DND-41 (cell line): ENCODE measurements around the gene SENP8.

Source experiments
- ATAC-seq: fragments of 200-7000 bp; cut with Tn5 transposase; 3 replicates; pipeline ENCODE4 v1.9.1; 2021; ENCODE audit warnings: low read depth; ENCODE audit not compliant: insufficient read depth
- DNase-seq: peaks from one replicate; pipeline ENCODE4 v3.0.0-alpha.2; 2020
- H2AFZ ChIP-seq: 2 replicates; pipeline ENCODE4 v1.6.0; 2012; ENCODE audit warnings: low read depth, low read length
- H3K27ac ChIP-seq: 2 replicates; pipeline ENCODE4 v1.5.1; 2012; ENCODE audit warnings: low read length, inconsistent platforms
- H3K27me3 ChIP-seq: fragments of 200-600 bp; sonication (generic); 2 replicates; pipeline ENCODE4 v1.6.0; 2012; ENCODE audit warnings: low read length, mild to moderate bottlenecking, inconsistent platforms; ENCODE audit not compliant: insufficient read depth, poor library complexity
- H3K36me3 ChIP-seq: 2 replicates; pipeline ENCODE4 v1.5.1; 2012; ENCODE audit warnings: low read length, inconsistent platforms; ENCODE audit not compliant: insufficient read depth
- H3K4me1 ChIP-seq: 2 replicates; pipeline ENCODE4 v1.5.1; 2012; ENCODE audit warnings: mild to moderate bottlenecking, low read length; ENCODE audit not compliant: insufficient read depth
- H3K4me2 ChIP-seq: 2 replicates; pipeline ENCODE4 v1.6.0; 2012; ENCODE audit warnings: mild to moderate bottlenecking, moderate library complexity, low read length, inconsistent platforms; ENCODE audit not compliant: insufficient read depth
- H3K4me3 ChIP-seq, 2 experiments: fragments of 200-600 bp in 1 of 2; shearing (Covaris generic) in 1 of 2; 2 replicates each; pipeline ENCODE4 v1.5.1; 2012 to 2016; ENCODE audit warnings: inconsistent platforms in 2 of 2, low read length in 2 of 2, mild to moderate bottlenecking in 2 of 2, low read depth in 1 of 2, moderate library complexity in 1 of 2
- H3K79me2 ChIP-seq: 2 replicates; pipeline ENCODE4 v1.6.0; 2012; ENCODE audit warnings: low read length, inconsistent platforms; ENCODE audit not compliant: insufficient read depth
- H3K9ac ChIP-seq: 2 replicates; pipeline ENCODE4 v1.6.0; 2012; ENCODE audit warnings: low read depth, mild to moderate bottlenecking, inconsistent platforms, low read length, moderate library complexity
- H3K9me3 ChIP-seq: 2 replicates; pipeline ENCODE4 v1.5.1; 2012; ENCODE audit warnings: low read length, moderate library complexity, mild to moderate bottlenecking, inconsistent platforms; ENCODE audit not compliant: insufficient read depth, severe bottlenecking
- H4K20me1 ChIP-seq: 2 replicates; pipeline ENCODE4 v1.6.0; 2012; ENCODE audit warnings: low read length; ENCODE audit not compliant: insufficient read depth
- EZH2 ChIP-seq: IDR thresholded peaks from 3 replicates; pipeline ENCODE4 v1.6.1; 2012; ENCODE audit warnings: borderline replicate concordance, low read depth, mild to moderate bottlenecking, moderate library complexity, low read length, inconsistent platforms; ENCODE audit not compliant: severe bottlenecking
- TF ChIP-seq, protein P1 (sequence below): IDR thresholded peaks from 2 replicates; pipeline ENCODE4 v1.5.1; 2012; ENCODE audit warnings: borderline replicate concordance, low read length, moderate library complexity, mild to moderate bottlenecking; ENCODE audit not compliant: poor library complexity, severe bottlenecking; ENCODE audit errors: extremely low read depth

SENP8 gene

DNA sequence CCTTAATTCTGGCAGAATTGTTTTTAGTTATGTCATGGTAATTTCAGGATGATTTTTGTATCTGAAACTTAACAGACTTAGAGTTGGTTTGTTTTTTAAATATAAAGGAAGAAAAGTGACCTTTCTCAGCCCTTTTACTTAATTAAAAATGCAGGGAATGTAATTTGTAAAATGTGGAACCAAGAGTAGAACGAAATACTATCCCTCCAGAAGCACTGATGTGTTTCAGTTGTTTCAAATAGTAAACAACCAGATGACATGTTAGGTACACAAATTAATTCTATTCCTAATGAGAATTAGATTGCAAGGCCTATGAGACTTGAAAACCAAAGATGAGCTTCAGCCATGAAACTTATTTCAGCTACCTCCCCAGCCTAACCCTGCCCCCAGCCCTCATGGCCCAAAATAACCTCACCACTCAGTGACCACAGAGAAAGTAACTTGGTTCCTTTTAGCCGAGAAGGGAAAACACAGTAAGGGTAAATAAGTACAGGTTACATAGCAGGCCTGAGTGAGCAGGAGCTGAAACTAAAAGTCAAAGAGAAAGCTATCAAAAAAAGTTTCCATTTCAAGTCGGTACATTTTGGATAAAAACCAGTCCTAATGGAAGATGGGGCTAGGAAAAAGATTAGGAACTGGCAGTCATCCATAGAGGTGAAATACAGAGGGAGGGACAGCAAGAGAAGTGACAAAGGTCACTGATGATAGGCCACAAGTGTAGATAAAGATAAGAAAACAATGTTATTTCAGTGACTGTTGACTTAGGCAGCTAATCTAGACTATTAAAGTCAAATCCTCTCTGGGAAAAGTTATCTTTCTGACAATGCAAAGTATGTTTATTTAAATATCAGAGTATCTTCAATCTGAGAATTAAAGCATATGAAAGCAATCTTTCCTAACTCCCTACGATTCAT, 23.2 kb downstream of the SENP8 start:
- Histone ChIP-seq H3K79me2 (no peaks in the 10 kb centered on the region), H3K9ac (no peak overlapping the region), H4K20me1 (no peaks in the 10 kb centered on the region), H3K9me3 (no peaks in the 10 kb centered on the region), H2AFZ (no peak overlapping the region), H3K27ac (no peak overlapping the region), H3K36me3 (no peaks in the 10 kb centered on the region), H3K4me3 (no peak overlapping the region), H3K4me2 (no peak overlapping the region), H3K4me1 (no peaks in the 10 kb centered on the region), H3K27me3 (no peaks in the 10 kb centered on the region)
- no peak for TF ChIP-seq EZH2
- TF ChIP-seq, protein P1, sequence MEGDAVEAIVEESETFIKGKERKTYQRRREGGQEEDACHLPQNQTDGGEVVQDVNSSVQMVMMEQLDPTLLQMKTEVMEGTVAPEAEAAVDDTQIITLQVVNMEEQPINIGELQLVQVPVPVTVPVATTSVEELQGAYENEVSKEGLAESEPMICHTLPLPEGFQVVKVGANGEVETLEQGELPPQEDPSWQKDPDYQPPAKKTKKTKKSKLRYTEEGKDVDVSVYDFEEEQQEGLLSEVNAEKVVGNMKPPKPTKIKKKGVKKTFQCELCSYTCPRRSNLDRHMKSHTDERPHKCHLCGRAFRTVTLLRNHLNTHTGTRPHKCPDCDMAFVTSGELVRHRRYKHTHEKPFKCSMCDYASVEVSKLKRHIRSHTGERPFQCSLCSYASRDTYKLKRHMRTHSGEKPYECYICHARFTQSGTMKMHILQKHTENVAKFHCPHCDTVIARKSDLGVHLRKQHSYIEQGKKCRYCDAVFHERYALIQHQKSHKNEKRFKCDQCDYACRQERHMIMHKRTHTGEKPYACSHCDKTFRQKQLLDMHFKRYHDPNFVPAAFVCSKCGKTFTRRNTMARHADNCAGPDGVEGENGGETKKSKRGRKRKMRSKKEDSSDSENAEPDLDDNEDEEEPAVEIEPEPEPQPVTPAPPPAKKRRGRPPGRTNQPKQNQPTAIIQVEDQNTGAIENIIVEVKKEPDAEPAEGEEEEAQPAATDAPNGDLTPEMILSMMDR = no peak
- ATAC-seq = no peak
- no peak for DNase-seq

DNA sequence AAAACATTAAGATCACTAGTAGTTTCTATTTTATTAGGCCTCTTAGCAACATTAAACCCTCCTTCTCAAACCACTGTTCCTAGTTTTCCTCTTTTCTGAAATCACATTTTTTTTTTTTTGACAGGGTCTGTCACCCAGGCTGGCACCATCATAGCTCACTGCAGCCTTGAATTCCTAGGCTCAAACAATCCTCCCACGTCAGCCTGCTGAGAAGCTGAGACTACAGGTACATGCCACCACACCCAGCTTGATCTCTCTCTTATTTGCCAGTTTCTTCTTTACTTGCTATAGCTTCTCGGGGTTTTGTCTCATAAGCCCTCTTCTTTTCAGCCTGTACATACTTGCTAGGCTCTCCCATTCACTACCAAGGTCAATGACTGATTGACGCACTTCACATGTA, 28.0 kb downstream of the SENP8 start:
- H3K9me3 ChIP-seq = no peaks in the 10 kb centered on the region
- H3K27me3 ChIP-seq = no peaks in the 10 kb centered on the region
- TF ChIP-seq, protein P1 = no peak
- no peak for TF ChIP-seq EZH2
- no peaks in the 10 kb centered on the region for H4K20me1 ChIP-seq
- H3K4me2 ChIP-seq = no peak overlapping the region
- no peak overlapping the region for H2AFZ ChIP-seq
- no peak for DNase-seq
- H3K9ac ChIP-seq = no peak overlapping the region
- no peak overlapping the region for H3K27ac ChIP-seq
- H3K4me1 ChIP-seq = no peaks in the 10 kb centered on the region
- H3K4me3 ChIP-seq = no peak overlapping the region
- no peaks in the 10 kb centered on the region for H3K36me3 ChIP-seq
- H3K79me2 ChIP-seq = no peaks in the 10 kb centered on the region
- no peak for ATAC-seq

DNA sequence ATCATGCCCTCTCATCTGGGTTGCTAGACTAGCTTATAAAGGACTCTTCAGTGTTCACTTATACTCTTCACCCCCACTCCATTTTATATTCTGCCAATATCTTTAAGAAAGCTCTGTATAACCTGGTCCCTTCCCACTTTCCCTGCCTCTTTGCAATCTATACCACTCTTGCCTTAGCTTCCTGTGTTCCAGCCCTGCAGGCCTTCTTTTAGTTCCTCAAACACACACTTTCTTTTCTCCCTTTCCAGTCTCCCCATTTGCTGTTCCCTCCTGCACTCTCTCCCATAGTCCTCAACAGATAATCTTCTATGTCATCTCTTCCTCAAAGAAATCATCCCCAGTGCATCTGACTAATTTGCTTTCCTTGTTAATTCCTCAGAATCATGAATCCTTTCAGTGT, 28.7 kb downstream of the SENP8 start:
- no peak for DNase-seq
- ATAC-seq = no peak
- Histone ChIP-seq H3K9ac (no peak overlapping the region), H3K79me2 (no peaks in the 10 kb centered on the region), H3K27me3 (no peaks in the 10 kb centered on the region), H2AFZ (no peak overlapping the region), H3K36me3 (no peaks in the 10 kb centered on the region), H4K20me1 (no peaks in the 10 kb centered on the region), H3K4me2 (no peak overlapping the region), H3K4me3 (no peak overlapping the region), H3K27ac (no peak overlapping the region), H3K9me3 (no peaks in the 10 kb centered on the region), H3K4me1 (no peaks in the 10 kb centered on the region)
- no peak for TF ChIP-seq EZH2
- TF ChIP-seq, protein P1 = no peak
